ENCODE results near the gene ZNF518A. TPM values are rescaled to one million over a fixed set of nuclear protein-coding genes. Genes with fewer than 3 reads are reported as not detected.

Gene ZNF518A
- total and polyA plus RNA-seq, 9 of the 15 experiments (the other 6 are each of a cell fraction or from before 2014, with no cell fraction given), result 6.3 to 30.0 (median 17.4) TPM

DNA sequence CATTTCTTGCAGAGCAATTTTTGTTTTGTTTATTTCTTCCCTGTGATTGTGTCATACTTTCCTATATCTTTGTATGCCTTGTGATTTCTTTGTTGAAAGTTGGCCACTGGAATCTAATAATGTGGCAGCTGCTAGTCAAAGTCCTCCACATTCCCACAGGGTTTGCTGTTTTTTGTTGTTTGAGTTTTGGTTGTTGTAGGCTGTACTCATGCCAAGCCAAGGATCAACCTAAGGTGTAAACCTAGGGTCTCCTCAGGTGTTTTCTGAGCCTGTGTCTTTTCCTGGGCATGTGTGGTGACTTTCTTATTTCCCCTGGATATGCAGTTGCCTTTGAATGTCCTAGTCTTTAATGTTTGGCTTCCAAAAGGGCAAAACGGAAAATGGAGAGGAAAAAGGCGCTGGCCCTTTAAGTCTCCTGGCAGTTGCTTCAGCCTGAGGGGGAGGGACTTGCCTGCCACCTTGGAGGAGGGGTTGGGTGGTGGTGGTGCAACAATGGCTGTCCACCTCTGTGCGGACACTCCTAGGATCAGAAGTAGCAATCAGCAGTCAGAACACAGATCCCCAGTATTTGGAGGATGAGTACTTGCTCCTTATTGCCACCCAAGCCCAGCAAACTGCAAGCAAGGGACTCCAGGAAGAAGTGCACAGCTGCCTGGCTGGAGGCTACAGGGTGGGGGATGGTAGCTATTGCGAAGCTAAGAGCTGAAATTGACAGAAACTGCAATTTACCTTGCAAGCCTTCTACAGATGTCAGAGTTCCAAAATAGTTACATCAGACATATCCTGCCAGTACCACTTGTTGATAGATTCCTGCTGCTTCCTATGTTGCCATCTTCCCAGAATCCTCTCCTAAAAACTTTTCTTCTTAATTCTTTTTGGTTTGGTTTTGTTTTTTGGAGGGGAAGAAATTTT, 5.6 kb upstream of the ZNF518A start (continued):
- TF ChIP-seq ZNF41 (CRISPR knock-in tag; conservative IDR thresholded peaks at IDR 0.05) (no peak), EP300 (IDR thresholded peaks at IDR 0.05; ENCODE audit: low read length) (peak; percentile 11), NCOA1 (IDR thresholded peaks at IDR 0.05; ENCODE audit: low read depth) (0 out of 2 replicates have a peak, but pooled peaks have one; percentile 34), ZBTB17 (CRISPR knock-in tag; IDR thresholded peaks at IDR 0.05) (no peak), KAT2B (IDR thresholded peaks at IDR 0.05; ENCODE audit: low read depth, low read length) (no peak), TAF15 (IDR thresholded peaks at IDR 0.05; ENCODE audit: low read depth, low read length) (no peak), ZNF778 (CRISPR knock-in tag; IDR thresholded peaks at IDR 0.05) (no peak), PHF21A (IDR thresholded peaks at IDR 0.05; ENCODE audit: borderline replicate concordance, low read depth) (no peak), POLR2AphosphoS5 (IDR thresholded peaks at IDR 0.05; ENCODE audit: control insufficient read depth, insufficient read depth, low read depth, low read length) (0 out of 2 replicates have a peak, but pooled peaks have one; percentile 13), CEBPG (CRISPR knock-in tag; IDR thresholded peaks at IDR 0.05) (peak; percentile 91), CEBPG (tag; conservative IDR thresholded peaks at IDR 0.05 in 1 of 2, IDR thresholded peaks at IDR 0.05 in 1 of 2) (peak; percentile 89 to 91), ZNF175 (CRISPR knock-in tag; IDR thresholded peaks at IDR 0.05; ENCODE audit: low read depth) (peak; percentile 78; the same call in 1 of the 2 replicates)
- TF ChIP-seq, protein P1, sequence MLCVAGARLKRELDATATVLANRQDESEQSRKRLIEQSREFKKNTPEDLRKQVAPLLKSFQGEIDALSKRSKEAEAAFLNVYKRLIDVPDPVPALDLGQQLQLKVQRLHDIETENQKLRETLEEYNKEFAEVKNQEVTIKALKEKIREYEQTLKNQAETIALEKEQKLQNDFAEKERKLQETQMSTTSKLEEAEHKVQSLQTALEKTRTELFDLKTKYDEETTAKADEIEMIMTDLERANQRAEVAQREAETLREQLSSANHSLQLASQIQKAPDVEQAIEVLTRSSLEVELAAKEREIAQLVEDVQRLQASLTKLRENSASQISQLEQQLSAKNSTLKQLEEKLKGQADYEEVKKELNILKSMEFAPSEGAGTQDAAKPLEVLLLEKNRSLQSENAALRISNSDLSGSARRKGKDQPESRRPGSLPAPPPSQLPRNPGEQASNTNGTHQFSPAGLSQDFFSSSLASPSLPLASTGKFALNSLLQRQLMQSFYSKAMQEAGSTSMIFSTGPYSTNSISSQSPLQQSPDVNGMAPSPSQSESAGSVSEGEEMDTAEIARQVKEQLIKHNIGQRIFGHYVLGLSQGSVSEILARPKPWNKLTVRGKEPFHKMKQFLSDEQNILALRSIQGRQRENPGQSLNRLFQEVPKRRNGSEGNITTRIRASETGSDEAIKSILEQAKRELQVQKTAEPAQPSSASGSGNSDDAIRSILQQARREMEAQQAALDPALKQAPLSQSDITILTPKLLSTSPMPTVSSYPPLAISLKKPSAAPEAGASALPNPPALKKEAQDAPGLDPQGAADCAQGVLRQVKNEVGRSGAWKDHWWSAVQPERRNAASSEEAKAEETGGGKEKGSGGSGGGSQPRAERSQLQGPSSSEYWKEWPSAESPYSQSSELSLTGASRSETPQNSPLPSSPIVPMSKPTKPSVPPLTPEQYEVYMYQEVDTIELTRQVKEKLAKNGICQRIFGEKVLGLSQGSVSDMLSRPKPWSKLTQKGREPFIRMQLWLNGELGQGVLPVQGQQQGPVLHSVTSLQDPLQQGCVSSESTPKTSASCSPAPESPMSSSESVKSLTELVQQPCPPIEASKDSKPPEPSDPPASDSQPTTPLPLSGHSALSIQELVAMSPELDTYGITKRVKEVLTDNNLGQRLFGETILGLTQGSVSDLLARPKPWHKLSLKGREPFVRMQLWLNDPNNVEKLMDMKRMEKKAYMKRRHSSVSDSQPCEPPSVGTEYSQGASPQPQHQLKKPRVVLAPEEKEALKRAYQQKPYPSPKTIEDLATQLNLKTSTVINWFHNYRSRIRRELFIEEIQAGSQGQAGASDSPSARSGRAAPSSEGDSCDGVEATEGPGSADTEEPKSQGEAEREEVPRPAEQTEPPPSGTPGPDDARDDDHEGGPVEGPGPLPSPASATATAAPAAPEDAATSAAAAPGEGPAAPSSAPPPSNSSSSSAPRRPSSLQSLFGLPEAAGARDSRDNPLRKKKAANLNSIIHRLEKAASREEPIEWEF (CRISPR knock-in tag; IDR thresholded peaks at IDR 0.05), result no peak
- TF ChIP-seq, protein P2, sequence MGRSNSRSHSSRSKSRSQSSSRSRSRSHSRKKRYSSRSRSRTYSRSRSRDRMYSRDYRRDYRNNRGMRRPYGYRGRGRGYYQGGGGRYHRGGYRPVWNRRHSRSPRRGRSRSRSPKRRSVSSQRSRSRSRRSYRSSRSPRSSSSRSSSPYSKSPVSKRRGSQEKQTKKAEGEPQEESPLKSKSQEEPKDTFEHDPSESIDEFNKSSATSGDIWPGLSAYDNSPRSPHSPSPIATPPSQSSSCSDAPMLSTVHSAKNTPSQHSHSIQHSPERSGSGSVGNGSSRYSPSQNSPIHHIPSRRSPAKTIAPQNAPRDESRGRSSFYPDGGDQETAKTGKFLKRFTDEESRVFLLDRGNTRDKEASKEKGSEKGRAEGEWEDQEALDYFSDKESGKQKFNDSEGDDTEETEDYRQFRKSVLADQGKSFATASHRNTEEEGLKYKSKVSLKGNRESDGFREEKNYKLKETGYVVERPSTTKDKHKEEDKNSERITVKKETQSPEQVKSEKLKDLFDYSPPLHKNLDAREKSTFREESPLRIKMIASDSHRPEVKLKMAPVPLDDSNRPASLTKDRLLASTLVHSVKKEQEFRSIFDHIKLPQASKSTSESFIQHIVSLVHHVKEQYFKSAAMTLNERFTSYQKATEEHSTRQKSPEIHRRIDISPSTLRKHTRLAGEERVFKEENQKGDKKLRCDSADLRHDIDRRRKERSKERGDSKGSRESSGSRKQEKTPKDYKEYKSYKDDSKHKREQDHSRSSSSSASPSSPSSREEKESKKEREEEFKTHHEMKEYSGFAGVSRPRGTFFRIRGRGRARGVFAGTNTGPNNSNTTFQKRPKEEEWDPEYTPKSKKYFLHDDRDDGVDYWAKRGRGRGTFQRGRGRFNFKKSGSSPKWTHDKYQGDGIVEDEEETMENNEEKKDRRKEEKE (IDR thresholded peaks at IDR 0.05; ENCODE audit: borderline replicate concordance in 1 of 2, control insufficient read depth in 1 of 2, low read depth in 2 of 2, low read length in 1 of 2), result no peak
- TF ChIP-seq, protein P3, sequence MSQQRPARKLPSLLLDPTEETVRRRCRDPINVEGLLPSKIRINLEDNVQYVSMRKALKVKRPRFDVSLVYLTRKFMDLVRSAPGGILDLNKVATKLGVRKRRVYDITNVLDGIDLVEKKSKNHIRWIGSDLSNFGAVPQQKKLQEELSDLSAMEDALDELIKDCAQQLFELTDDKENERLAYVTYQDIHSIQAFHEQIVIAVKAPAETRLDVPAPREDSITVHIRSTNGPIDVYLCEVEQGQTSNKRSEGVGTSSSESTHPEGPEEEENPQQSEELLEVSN (IDR thresholded peaks at IDR 0.05; ENCODE audit: borderline replicate concordance in 1 of 2, extremely low read depth in 1 of 2, insufficient read depth in 1 of 2, insufficient read length in 1 of 2, low read depth in 1 of 2, low read length in 1 of 2, poor library complexity in 1 of 2, severe bottlenecking in 1 of 2), result no peak
